IPS-20b (cell line): ENCODE results near the gene MXD4.

Experiments used
- H3K27ac ChIP-seq: one replicate; pipeline ENCODE4 v1.5.1; 2013; ENCODE audit warnings: low read length
- H3K27me3 ChIP-seq: 2 replicates; pipeline ENCODE4 v1.6.1; 2013; ENCODE audit warnings: mild to moderate bottlenecking, low read length, inconsistent platforms; ENCODE audit not compliant: insufficient read depth
- H3K36me3 ChIP-seq: 2 replicates; pipeline ENCODE4 v1.6.1; 2013; ENCODE audit warnings: low read depth, mild to moderate bottlenecking, inconsistent platforms, low read length, moderate library complexity; ENCODE audit not compliant: insufficient read depth
- H3K4me1 ChIP-seq: 2 replicates; pipeline ENCODE4 v1.6.1; 2013; ENCODE audit warnings: mild to moderate bottlenecking, control low read depth, inconsistent platforms, low read length, moderate library complexity; ENCODE audit not compliant: insufficient read depth
- H3K4me3 ChIP-seq: 2 replicates; pipeline ENCODE4 v1.5.1; 2013; ENCODE audit warnings: mild to moderate bottlenecking, low read length, inconsistent platforms
- H3K9ac ChIP-seq: 2 replicates; pipeline ENCODE4 v1.6.1; 2013; ENCODE audit warnings: low read depth, mild to moderate bottlenecking, inconsistent platforms, low read length, moderate library complexity
- H3K9me3 ChIP-seq: 2 replicates; pipeline ENCODE4 v1.6.1; 2013; ENCODE audit warnings: mild to moderate bottlenecking, low read depth, low read length, inconsistent platforms; ENCODE audit not compliant: insufficient read depth

MXD4 gene

GRCh38 chr4:2272828-2273120, 10.9 kb upstream of the MXD4 start:
- peaks cover 4% of the 10 kb centered on the region; the same call in 1 of the 2 replicates for H3K4me1 ChIP-seq
- no peaks in the 10 kb centered on the region for H3K27me3 ChIP-seq
- no peak overlapping the region for H3K4me3 ChIP-seq
- H3K36me3 ChIP-seq, result no peaks in the 10 kb centered on the region
- no peak overlapping the region for H3K27ac ChIP-seq
- H3K9me3 ChIP-seq, result no peaks in the 10 kb centered on the region
- H3K9ac ChIP-seq, result no peak overlapping the region; the same call in 1 of the 2 replicates

- no peak overlapping the region for H3K9ac ChIP-seq
Measured at GRCh38 chr4:2272026-2272827, 10.3 kb upstream of the MXD4 start.

GRCh38 chr4:2271279-2272025, 9.5 kb upstream of the MXD4 start:
- no peaks in the 10 kb centered on the region for H3K9me3 ChIP-seq
- peaks cover 4% of the 10 kb centered on the region; the same call in 1 of the 2 replicates for H3K4me1 ChIP-seq
- no peak overlapping the region for H3K4me3 ChIP-seq
- no peaks in the 10 kb centered on the region for H3K36me3 ChIP-seq
- no peak overlapping the region for H3K9ac ChIP-seq
- no peak overlapping the region for H3K27ac ChIP-seq
- no peaks in the 10 kb centered on the region for H3K27me3 ChIP-seq

More at GRCh38 chr4:2272026-2272827, 10.3 kb upstream of the MXD4 start:
- Histone ChIP-seq H3K36me3 (no peaks in the 10 kb centered on the region), H3K27me3 (no peaks in the 10 kb centered on the region), H3K4me1 (peaks cover 4% of the 10 kb centered on the region; the same call in 1 of the 2 replicates), H3K9me3 (no peaks in the 10 kb centered on the region), H3K4me3 (no peak overlapping the region), H3K27ac (no peak overlapping the region)

- Histone ChIP-seq H3K9ac (no peak overlapping the region), H3K9me3 (no peaks in the 10 kb centered on the region), H3K27me3 (no peaks in the 10 kb centered on the region), H3K36me3 (no peaks in the 10 kb centered on the region), H3K4me1 (peaks cover 4% of the 10 kb centered on the region; the same call in 1 of the 2 replicates), H3K27ac (no peak overlapping the region), H3K4me3 (no peak overlapping the region)
Measured at GRCh38 chr4:2270341-2271165, 8.6 kb upstream of the MXD4 start.

- Histone ChIP-seq H3K9me3 (no peaks in the 10 kb centered on the region), H3K9ac (no peak overlapping the region), H3K4me1 (peaks cover 4% of the 10 kb centered on the region; the same call in 1 of the 2 replicates), H3K27ac (no peak overlapping the region), H3K27me3 (no peaks in the 10 kb centered on the region), H3K4me3 (no peak overlapping the region), H3K36me3 (no peaks in the 10 kb centered on the region)
Measured at GRCh38 chr4:2269618-2270163, 7.8 kb upstream of the MXD4 start.

GRCh38 chr4:2269206-2269531, 7.3 kb upstream of the MXD4 start:
- Histone ChIP-seq H3K27ac (no peak overlapping the region), H3K4me3 (no peak overlapping the region), H3K4me1 (peaks cover 4% of the 10 kb centered on the region; the same call in 1 of the 2 replicates), H3K9ac (no peak overlapping the region), H3K36me3 (no peaks in the 10 kb centered on the region), H3K27me3 (no peaks in the 10 kb centered on the region), H3K9me3 (no peaks in the 10 kb centered on the region)

GRCh38 chr4:2268357-2269205, 6.7 kb upstream of the MXD4 start:
- Histone ChIP-seq H3K9me3 (no peaks in the 10 kb centered on the region), H3K27ac (no peak overlapping the region), H3K36me3 (no peaks in the 10 kb centered on the region), H3K9ac (no peak overlapping the region), H3K4me1 (peaks cover 4% of the 10 kb centered on the region; the same call in 1 of the 2 replicates), H3K4me3 (no peak overlapping the region), H3K27me3 (0 out of 2 replicates have a peak, but pooled peaks cover under 1% of the 10 kb centered on the region)

- peaks cover 4% of the 10 kb centered on the region; the same call in 1 of the 2 replicates for H3K27me3 ChIP-seq
- no peak overlapping the region for H3K27ac ChIP-seq
- H3K36me3 ChIP-seq, result no peaks in the 10 kb centered on the region
- H3K4me3 ChIP-seq, result no peak overlapping the region
- H3K9ac ChIP-seq, result no peak overlapping the region
- peaks cover 4% of the 10 kb centered on the region; the same call in 1 of the 2 replicates for H3K4me1 ChIP-seq
- H3K9me3 ChIP-seq, result no peaks in the 10 kb centered on the region
Measured at GRCh38 chr4:2267841-2268240, 5.9 kb upstream of the MXD4 start.

GRCh38 chr4:2267320-2267811, 5.5 kb upstream of the MXD4 start:
- no peak overlapping the region for H3K9ac ChIP-seq
- no peak overlapping the region for H3K27ac ChIP-seq
- H3K36me3 ChIP-seq, result no peaks in the 10 kb centered on the region
- peaks cover 4% of the 10 kb centered on the region; the same call in 1 of the 2 replicates for H3K27me3 ChIP-seq
- no peaks in the 10 kb centered on the region for H3K9me3 ChIP-seq
- peaks cover 4% of the 10 kb centered on the region; the same call in 1 of the 2 replicates for H3K4me1 ChIP-seq
- no peak overlapping the region for H3K4me3 ChIP-seq

GRCh38 chr4:2266821-2267220, 4.9 kb upstream of the MXD4 start:
- Histone ChIP-seq H3K9ac (no peak overlapping the region), H3K9me3 (no peaks in the 10 kb centered on the region), H3K27ac (no peak overlapping the region), H3K36me3 (no peaks in the 10 kb centered on the region), H3K4me3 (no peak overlapping the region), H3K27me3 (peaks cover 4% of the 10 kb centered on the region; the same call in 1 of the 2 replicates), H3K4me1 (peaks cover 4% of the 10 kb centered on the region; the same call in 1 of the 2 replicates)
